Activated T-cell treated with anti-CD3 and anti-CD28 coated beads, Interleukin-2, amount 50 U/mL, for 72 hours (primary cell): ENCODE measurements around the gene HEXIM1. TPM values are rescaled to one million over a fixed set of nuclear protein-coding genes. Genes with fewer than 3 reads are reported as not detected.
A peak's percentile ranks its signal among the peaks of the same experiment; 100 is the strongest.

Source experiments
- ATAC-seq, 2 donors: fragments of 150-1000 bp; cut with Tn5 transposase; replicated peaks in 1 of 2; 2 replicates each; pipeline ENCODE4 v1.10.0; 2021; ENCODE audit warnings: moderate library complexity in 2 of 2, mild to moderate bottlenecking in 1 of 2
- DNase-seq, 2 donors: peaks; one replicate each; pipeline ENCODE4 v3.0.0; 2021 to 2022; ENCODE audit warnings: mixed read lengths in 1 of 2
- H3K27ac Mint-ChIP-seq: one replicate; pipeline ENCODE4 v1.8.0; 2022; ENCODE audit warnings: mild to moderate bottlenecking, moderate library complexity, mixed read lengths
- H3K27me3 Mint-ChIP-seq: one replicate; pipeline ENCODE4 v1.8.0; 2022; ENCODE audit warnings: low read depth, mixed read lengths
- H3K36me3 Mint-ChIP-seq, 2 donors: one replicate each; pipeline ENCODE4 v1.8.0; 2022; ENCODE audit warnings: mixed read lengths in 2 of 2, mild to moderate bottlenecking in 1 of 2; ENCODE audit not compliant: insufficient read depth in 2 of 2
- H3K4me1 Mint-ChIP-seq: one replicate; pipeline ENCODE4 v1.8.0; 2022; ENCODE audit warnings: low read depth, mixed read lengths
- H3K4me3 Mint-ChIP-seq, 2 donors: one replicate each; pipeline ENCODE4 v1.8.0; 2022; ENCODE audit warnings: mild to moderate bottlenecking in 2 of 2, mixed read lengths in 2 of 2, moderate library complexity in 2 of 2
- H3K9me3 Mint-ChIP-seq, 2 donors: one replicate each; pipeline ENCODE4 v1.8.0; 2022; ENCODE audit warnings: mixed read lengths in 2 of 2
- total RNA-seq, 2 donors: library from RNA; stranded (reverse); gene quantifications; one replicate each; pipeline ENCODE4 v1.2.3, GENCODE V29; 2022

The HEXIM1 gene
- total RNA-seq, 2 donors from 2014 or later: 58.0 to 63.3 TPM

DNA sequence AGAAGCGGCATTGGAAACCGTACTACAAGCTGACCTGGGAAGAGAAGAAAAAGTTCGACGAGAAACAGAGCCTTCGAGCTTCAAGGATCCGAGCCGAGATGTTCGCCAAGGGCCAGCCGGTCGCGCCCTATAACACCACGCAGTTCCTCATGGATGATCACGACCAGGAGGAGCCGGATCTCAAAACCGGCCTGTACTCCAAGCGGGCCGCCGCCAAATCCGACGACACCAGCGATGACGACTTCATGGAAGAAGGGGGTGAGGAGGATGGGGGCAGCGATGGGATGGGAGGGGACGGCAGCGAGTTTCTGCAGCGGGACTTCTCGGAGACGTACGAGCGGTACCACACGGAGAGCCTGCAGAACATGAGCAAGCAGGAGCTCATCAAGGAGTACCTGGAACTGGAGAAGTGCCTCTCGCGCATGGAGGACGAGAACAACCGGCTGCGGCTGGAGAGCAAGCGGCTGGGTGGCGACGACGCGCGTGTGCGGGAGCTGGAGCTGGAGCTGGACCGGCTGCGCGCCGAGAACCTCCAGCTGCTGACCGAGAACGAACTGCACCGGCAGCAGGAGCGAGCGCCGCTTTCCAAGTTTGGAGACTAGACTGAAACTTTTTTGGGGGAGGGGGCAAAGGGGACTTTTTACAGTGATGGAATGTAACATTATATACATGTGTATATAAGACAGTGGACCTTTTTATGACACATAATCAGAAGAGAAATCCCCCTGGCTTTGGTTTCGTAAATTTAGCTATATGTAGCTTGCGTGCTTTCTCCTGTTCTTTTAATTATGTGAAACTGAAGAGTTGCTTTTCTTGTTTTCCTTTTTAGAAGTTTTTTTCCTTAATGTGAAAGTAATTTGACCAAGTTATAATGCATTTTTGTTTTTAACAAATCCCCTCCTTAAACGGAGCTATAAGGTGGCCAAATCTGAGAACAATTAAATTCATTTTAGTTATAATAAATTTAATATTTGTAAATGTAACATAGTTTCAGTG, 1.7 kb downstream of the HEXIM1 start:
- peaks cover 13 to 26% of the 10 kb centered on the region in 2 donors for H3K36me3 Mint-ChIP-seq
- H3K4me3 Mint-ChIP-seq: peak overlapping the region; percentile 98 to 99
- H3K9me3 Mint-ChIP-seq: no peaks in the 10 kb centered on the region
- peak overlapping the region; percentile 100 for H3K27ac Mint-ChIP-seq
- no peaks in the 10 kb centered on the region for H3K27me3 Mint-ChIP-seq
- peak; percentile 57 for DNase-seq
- ATAC-seq: no peak
- H3K4me1 Mint-ChIP-seq: peaks cover 40% of the 10 kb centered on the region

- no peaks in the 10 kb centered on the region for H3K9me3 Mint-ChIP-seq
- H3K36me3 Mint-ChIP-seq: peaks cover 13 to 26% of the 10 kb centered on the region in 2 donors
- DNase-seq (no peak), ATAC-seq (no peak)
- H3K27ac Mint-ChIP-seq: peak overlapping the region; percentile 100
- H3K4me3 Mint-ChIP-seq: peak overlapping the region; percentile 98 to 99
- peaks cover 35% of the 10 kb centered on the region for H3K4me1 Mint-ChIP-seq
- H3K27me3 Mint-ChIP-seq: no peaks in the 10 kb centered on the region
Measured at GRCh38 chr17:45150911-45151809, 2.9 kb downstream of the HEXIM1 start.

GRCh38 chr17:45155029-45155428, 6.8 kb downstream of the HEXIM1 start:
- peaks cover 2 to 20% of the 10 kb centered on the region in 2 donors for H3K36me3 Mint-ChIP-seq
- no peak for DNase-seq
- no peaks in the 10 kb centered on the region for H3K27me3 Mint-ChIP-seq
- H3K4me1 Mint-ChIP-seq: peaks cover 55% of the 10 kb centered on the region
- H3K27ac Mint-ChIP-seq: peak overlapping the region; percentile 77
- ATAC-seq: peak in 1 of 2 donors; percentile 22
- H3K4me3 Mint-ChIP-seq: no peak overlapping the region
- no peaks in the 10 kb centered on the region for H3K9me3 Mint-ChIP-seq

- Mint-ChIP-seq H3K27ac (peak overlapping the region; percentile 77), H3K4me3 (no peak overlapping the region), H3K4me1 (peaks cover 58% of the 10 kb centered on the region), H3K36me3 (peaks cover 3 to 20% of the 10 kb centered on the region in 2 donors), H3K27me3 (no peaks in the 10 kb centered on the region), H3K9me3 (no peaks in the 10 kb centered on the region)
- ATAC-seq (no peak), DNase-seq (no peak)
Measured at GRCh38 chr17:45155483-45155882, 7.2 kb downstream of the HEXIM1 start.

DNA sequence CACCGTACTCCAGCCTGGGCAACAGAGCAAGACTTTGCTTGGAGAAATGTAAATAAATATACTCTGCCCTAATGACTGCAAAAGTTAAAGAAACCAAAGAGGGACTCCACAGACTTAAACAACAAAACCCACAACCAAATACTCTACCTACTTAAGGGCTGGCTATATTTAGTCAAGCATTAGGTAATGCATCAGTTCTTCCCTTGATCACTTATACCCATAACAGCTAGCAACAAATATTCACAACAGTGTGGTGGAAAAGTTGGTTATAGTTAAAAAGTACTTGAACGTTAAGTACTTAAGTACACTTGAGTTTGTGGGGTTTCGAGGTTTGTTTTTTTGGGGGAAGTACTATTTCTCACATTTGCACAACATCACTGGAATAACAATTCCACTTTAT, 8.0 kb downstream of the HEXIM1 start:
- no peak overlapping the region for H3K4me3 Mint-ChIP-seq
- no peak for DNase-seq
- peaks cover 52% of the 10 kb centered on the region for H3K4me1 Mint-ChIP-seq
- H3K36me3 Mint-ChIP-seq: peaks cover 5 to 20% of the 10 kb centered on the region in 2 donors
- H3K9me3 Mint-ChIP-seq: no peaks in the 10 kb centered on the region
- no peaks in the 10 kb centered on the region for H3K27me3 Mint-ChIP-seq
- H3K27ac Mint-ChIP-seq: no peak overlapping the region
- no peak for ATAC-seq

DNA sequence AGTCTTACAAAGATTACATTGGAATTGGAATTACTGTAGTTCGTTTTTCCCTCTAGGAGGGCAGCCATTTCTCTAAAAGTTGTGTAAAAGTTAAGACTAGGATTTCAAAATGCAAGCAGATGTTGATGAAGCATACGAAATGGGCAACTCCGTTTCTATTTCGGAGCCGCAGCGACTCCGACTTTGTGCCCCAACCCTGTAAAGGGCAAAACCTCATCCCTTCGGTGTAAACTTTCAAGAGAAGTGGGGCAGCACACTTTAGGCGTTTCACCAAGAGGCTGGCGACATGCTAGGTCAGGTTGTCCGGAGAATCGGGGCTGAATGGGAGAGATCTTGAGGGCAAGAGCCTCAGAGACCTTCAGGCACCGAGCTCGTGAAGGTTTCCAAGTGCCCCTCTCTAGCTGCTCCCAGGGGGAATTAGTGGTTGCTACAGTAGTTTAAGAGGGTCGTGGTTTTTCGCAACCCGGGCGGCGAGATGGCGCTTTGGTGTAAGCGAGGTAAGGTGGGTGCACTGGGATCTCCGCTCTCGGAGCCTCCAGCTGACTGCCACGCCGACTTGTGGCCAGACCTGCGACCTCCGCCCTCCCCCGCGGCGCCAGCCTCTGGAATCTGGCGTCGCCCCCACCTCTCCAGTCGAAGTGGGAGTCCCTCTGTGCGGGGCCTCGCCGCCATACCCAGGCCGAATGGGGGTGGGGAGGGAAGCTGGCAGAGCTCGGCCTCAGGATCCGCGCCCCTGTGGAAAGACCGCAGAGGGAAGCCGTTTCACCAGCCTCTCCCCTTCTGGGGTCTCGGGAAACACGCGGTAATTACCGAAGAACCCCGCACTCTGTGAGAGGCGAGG, 12.4 kb downstream of the HEXIM1 start:
- Mint-ChIP-seq H3K9me3 (no peaks in the 10 kb centered on the region), H3K27me3 (no peaks in the 10 kb centered on the region), H3K4me1 (peaks cover 50% of the 10 kb centered on the region), H3K4me3 (peak overlapping the region; percentile 92 to 95), H3K27ac (peak overlapping the region; percentile 96), H3K36me3 (peaks cover 8 to 20% of the 10 kb centered on the region in 2 donors)
- ATAC-seq: peak; percentile 6 to 8
- peak; percentile 53 to 59 for DNase-seq

- ATAC-seq (peak; percentile 96 to 97), DNase-seq (peak; percentile 96 to 98)
- Mint-ChIP-seq H3K27ac (peak within 1 kb of the TSS; percentile 96), H3K9me3 (no peaks in the 10 kb centered on the region), H3K4me3 (peak within 1 kb of the TSS; percentile 92 to 95), H3K36me3 (peaks cover 8 to 20% of the 10 kb centered on the region in 2 donors), H3K27me3 (no peaks in the 10 kb centered on the region), H3K4me1 (peaks cover 42% of the 10 kb centered on the region)
Measured at GRCh38 chr17:45161288-45162024, 13.2 kb downstream of the HEXIM1 start, which contains the start of gene HEXIM2. Gene HEXIM2 (plus strand): TSS chr17:45161875. CDS start chr17:45162794, 919 bp downstream.

DNA sequence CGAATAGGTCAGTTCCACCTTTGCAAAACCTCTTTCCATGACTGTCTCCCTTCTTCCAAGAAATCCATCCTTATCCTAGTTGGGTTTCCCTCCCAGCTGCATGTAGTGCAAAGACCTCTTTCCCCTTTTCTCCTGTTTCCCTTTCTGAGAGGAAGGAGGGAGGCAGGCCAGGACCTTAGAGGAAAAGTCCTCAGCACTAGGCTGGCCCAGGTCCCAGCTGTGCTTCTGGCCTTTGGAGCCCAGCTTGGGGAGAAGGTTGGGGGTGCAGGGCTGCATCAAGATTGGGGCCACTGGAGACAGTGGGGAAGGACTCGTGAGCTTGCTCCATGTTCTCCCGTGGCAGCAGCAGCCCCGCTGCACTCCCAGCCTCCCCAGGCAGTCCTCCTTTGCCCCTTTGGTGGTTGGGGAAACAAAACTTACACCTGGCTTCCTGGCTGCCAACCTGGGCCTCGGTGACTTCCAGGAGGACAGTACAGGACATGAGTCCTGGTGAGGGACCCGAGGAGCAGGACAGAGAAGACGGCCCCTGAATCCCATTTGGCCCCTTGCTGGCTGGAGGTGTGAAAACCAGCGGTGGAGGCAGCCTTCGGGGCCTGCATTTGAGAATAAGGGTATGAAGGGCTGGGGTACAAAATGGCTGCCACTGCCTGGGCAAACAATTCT, 13.9 kb downstream of the HEXIM1 start:
- ATAC-seq: no peak
- peaks cover 8 to 20% of the 10 kb centered on the region in 2 donors for H3K36me3 Mint-ChIP-seq
- peak overlapping the region; percentile 92 to 95 for H3K4me3 Mint-ChIP-seq
- peak overlapping the region; percentile 71 for H3K27ac Mint-ChIP-seq
- no peak for DNase-seq
- H3K4me1 Mint-ChIP-seq: peaks cover 42% of the 10 kb centered on the region
- H3K27me3 Mint-ChIP-seq: no peaks in the 10 kb centered on the region
- no peaks in the 10 kb centered on the region for H3K9me3 Mint-ChIP-seq

GRCh38 chr17:45164734-45165269, 16.5 kb downstream of the HEXIM1 start:
- H3K4me1 Mint-ChIP-seq: peaks cover 18% of the 10 kb centered on the region
- no peak for ATAC-seq
- no peaks in the 10 kb centered on the region for H3K9me3 Mint-ChIP-seq
- DNase-seq: no peak
- no peak overlapping the region for H3K4me3 Mint-ChIP-seq
- H3K27me3 Mint-ChIP-seq: no peaks in the 10 kb centered on the region
- H3K27ac Mint-ChIP-seq: no peak overlapping the region
- H3K36me3 Mint-ChIP-seq: peaks cover 6% of the 10 kb centered on the region in 2 donors

- Mint-ChIP-seq H3K9me3 (no peaks in the 10 kb centered on the region), H3K36me3 (no peaks in the 10 kb centered on the region), H3K4me1 (peaks cover 27% of the 10 kb centered on the region), H3K27me3 (no peaks in the 10 kb centered on the region), H3K4me3 (no peak overlapping the region), H3K27ac (no peak overlapping the region)
- no peak for ATAC-seq
- no peak for DNase-seq
Measured at GRCh38 chr17:45168991-45169752, 20.9 kb downstream of the HEXIM1 start.
